Cerebellar nuclear complex (tissue), 1 donor: ENCODE results near the gene PDZD2.
"Not testable (repeated sequence)": the region's sequence is repeated elsewhere in the genome, so short reads cannot be mapped to it uniquely, and the experiment has no call there.

Source experiments
- DNase-seq, 2 experiments: peaks; one replicate each; lab custom pipeline; 2025; lab: John Stamatoyannopoulos, UW

PDZD2 gene

DNA sequence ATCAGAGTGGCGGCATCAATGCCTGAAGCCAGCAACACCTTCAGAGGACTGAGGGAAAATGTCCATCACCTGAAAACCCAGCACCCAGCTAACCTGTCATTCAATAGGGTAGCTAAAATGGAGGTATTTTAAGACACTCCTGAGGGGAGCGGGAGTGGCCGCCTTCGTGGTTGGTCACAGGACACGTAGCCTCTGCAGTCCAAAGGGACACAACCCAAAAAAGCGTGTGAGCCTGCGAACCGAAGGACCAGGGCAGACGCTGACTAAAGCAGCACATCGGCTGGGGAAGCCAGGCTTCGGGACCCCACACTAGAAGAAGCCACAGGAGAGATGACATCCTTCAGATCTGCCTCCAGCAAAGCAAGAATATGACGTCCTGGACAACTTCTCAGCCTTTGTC is 464.6 kb downstream of the PDZD2 start:
- no peak for DNase-seq

DNA sequence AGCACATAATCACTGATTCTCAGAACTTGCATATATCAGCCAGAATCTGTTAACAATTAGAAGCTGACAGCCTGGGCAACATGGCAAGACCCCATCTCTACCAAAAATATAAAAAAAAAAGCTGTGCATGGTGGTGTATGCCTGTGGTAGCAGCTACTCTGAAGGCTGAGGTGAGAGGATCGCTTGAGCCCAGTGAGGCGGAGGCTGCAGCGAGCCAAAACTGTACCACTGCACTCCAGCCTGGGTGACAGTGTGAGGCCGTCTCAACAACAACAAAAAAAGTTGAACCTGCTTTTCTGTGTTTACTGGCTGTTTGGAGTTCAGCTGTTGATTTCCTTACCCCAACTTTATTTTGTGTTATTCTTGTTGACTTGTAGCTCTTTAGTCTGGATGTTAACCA is 468.4 kb downstream of the PDZD2 start:
- DNase-seq = no peak

- no peak for DNase-seq
Observed at GRCh38 chr5:32108167-32108566, 469.2 kb downstream of the PDZD2 start.

GRCh38 chr5:32109236-32109635 is 470.3 kb downstream of the PDZD2 start:
- DNase-seq = no peak

GRCh38 chr5:32110111-32110696 is 471.3 kb downstream of the PDZD2 start:
- no peak for DNase-seq

GRCh38 chr5:32115985-32116384 is 477.1 kb downstream of the PDZD2 start:
- no peak for DNase-seq

DNA sequence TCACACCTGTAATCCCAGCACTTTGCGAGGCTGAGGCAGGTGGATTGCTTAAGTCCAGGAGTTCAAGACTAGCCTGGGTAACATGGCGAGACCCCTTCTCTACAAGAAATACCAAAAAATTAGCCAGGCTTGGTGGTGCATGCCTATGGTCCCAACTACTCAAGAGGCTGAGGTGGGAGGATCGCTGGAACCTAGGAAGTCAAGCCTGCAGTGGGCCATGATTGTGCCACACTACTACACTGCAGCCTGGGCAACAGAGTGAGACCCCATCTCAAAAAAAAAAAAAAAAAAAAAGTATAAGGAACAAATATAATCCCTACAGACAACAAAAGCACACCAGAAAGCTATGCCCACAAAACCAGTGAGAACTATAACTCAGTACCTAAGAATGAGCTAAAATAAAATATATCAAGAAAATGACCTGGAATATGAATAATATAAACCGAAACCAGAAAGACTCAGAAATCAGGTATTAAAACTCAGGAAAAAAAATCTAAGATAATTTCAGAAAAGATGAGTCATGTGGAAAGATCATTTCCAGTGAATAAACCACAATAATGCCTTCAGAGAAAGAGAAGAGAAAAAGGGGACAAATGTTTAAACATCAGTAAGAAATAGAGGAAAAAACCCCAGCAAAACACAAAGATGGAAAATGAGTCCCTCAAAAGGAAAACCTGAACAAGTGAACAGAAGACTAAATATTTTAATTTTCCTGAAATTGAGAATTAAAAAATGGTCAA is 477.8 kb downstream of the PDZD2 start:
- DNase-seq = no peak

GRCh38 chr5:32118922-32119321 is 480.0 kb downstream of the PDZD2 start:
- DNase-seq = not testable (repeated sequence)

- no peak for DNase-seq
Observed at GRCh38 chr5:32123058-32123805, 484.3 kb downstream of the PDZD2 start.

- DNase-seq = no peak
Observed at GRCh38 chr5:32123889-32124676, 485.2 kb downstream of the PDZD2 start.

DNA sequence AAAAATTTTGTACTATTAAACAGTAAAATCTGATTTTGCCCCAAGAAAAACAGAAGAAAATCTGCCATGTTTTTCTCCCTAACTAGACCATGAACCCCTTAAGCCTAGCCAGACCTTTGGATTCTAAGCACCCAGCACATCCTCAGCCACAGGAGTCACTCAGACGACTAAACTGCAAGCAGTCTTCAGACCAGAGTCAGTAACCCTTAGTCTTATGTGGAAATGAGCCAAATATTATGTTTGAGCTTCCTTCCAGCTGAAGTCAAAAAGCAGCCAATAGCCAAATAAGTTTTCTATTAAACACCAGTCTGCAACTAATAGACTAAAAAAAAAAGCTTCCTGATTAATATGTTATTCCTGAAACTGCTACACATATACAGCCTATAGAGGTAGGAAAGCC is 487.8 kb downstream of the PDZD2 start:
- no peak for DNase-seq

DNA sequence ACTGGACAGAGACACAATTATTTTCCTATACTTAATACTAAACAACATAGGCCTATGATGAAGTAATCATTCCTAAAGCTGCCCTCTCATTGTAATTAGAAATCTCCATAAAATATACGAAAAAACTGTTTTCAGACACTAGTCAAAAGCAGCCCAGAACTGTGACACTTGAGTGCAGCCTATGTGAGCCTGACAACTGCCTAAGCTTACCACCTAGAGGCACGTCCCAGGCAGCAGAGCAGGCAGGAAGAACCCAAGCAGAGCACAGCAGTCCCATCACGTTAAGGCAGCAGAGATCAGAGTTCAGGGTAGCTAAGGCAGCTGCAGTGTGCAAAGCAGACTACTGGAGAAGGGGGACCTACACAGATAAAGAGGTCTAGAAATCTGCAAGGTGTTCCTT is 488.8 kb downstream of the PDZD2 start:
- no peak for DNase-seq

DNA sequence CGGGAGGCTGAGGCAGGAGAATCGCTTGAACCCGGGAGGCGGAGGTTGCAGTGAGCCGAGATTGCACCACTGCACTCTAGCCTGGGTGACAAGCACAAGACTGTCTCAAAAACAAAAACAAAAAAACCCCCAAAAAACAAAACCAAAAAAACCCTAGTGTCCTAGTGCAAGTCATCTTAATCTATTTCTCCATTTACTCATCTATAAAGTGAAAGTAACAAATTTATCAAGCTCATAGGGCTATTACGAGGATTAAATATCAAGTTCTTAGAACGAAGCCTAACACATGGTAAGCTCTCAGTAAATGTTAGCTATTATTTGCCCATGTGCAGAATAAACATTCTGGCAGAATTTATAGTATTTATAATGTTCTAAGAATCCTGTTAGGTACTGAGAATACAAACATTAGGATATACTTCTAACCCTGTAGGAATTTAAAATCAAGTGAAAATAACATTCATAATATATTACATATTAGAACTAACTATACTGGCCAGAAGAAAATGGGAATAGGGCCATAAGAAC is 490.2 kb downstream of the PDZD2 start:
- no peak for DNase-seq

GRCh38 chr5:32130865-32131264 is 491.9 kb downstream of the PDZD2 start:
- DNase-seq = no peak

DNA sequence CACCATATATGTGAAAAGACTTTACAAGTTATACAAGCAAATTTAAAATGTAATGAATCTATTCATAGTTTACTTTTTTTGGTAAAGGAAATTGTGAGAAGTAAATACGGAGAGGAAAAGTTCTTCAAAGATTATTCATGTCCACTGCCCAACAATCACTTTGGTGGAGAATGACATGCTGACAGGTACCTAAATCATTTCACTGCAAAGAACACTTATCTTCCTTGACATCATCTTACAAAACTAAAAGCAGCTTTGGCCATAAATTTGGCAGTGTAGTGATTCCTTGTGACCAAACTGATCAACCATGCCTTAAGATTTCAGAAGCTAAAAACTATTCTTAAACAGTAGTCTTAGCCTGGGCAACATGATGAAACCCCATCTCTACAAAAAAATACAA is 492.7 kb downstream of the PDZD2 start:
- no peak for DNase-seq

DNA sequence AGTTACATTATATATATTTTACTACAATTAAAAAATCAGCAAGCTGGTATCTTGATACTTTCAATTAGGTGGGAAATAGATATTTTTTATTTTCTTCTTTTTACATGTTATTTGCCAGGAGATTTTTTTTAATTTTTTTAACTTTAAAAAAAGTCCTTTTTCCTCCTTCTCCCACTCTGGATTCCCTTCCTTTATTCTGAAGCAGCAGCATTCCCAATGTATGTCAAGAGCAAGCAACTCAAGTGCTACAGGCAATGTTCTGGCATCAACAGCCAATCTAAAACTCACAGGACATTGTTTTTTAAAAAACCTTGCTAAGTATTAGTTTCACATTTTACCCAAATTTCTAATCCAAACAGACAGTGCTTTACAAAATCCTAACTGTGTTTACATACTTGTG is 493.8 kb downstream of the PDZD2 start:
- no peak for DNase-seq

DNA sequence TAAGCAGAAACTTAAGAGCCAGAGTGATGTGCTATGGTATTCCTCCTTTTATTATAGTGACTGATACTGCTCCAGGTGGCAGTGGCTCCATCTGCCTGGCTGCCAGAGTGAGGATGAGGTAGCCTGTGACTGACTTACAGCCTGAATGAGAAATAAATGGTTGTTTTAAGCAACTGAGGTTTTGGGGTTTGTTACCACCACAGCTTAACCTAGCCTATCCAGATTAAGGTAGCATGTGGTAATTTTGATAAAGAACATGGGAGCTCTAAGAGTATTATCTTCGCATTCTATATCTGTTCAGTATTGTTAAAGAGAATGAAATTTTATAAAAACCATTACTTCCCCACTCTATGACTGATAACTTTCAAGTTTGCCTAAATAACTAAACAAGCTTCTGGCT is 496.2 kb downstream of the PDZD2 start:
- no peak for DNase-seq

DNA sequence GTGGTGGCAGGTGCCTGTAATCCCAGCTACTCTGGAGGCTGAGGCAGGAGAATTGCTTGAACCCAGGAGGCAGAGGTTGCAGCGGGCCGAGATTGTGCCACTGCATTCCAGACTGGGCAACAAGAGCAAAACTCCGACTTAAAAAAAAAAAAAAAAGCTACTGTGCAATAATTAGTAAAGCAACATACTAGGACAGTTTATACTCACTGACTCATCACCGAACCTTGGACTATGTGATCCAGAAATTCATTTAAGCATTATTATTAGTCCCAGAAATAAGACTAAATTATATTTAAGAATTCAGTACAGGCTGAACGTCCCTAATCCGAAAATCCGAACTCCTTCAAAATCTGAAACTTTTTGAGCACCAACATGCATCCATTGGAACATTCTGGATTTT is 497.4 kb downstream of the PDZD2 start:
- DNase-seq = no peak

DNA sequence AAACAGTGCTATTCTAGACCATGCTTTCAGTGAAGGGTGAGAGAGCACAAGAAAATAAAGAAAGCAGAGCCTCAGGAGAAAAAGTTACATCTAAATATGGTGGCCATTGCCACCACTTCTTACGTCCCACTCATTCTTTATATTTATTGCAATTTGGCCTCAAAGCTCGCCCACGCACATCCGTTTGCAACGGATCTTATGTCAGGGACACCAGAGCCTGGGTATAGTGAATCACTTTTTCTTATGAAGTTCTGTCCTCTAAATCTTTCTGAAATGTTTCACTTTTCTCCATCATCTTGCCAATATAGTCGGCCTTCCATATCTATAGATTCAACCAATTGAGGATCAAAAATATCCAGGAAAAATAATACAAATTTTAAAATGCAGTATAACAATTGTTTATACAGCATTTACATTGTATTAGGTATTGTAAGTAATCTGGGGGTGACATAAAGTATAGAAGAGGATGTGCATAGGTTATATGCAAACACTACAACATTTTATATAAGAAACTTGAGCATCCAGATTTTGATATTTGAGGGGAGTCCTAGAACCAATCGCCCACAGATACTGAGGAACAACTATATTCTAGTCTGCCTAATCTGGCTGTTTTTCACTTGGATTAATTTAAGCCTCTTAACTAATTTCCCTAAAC is 500.0 kb downstream of the PDZD2 start:
- DNase-seq = no peak

GRCh38 chr5:32143617-32144377 is 504.9 kb downstream of the PDZD2 start:
- no peak for DNase-seq
